HepG2 (cell line): Measurements from ENCODE around the gene HDAC4. TPM values are rescaled to one million over a fixed set of nuclear protein-coding genes. Genes with fewer than 3 reads are reported as not detected.
A peak's percentile ranks its signal among the peaks of the same experiment; 100 is the strongest.

Experiments used
- ATAC-seq: fragments of 200-7000 bp; cut with Tn5 transposase; 3 replicates; pipeline ENCODE4 v1.9.1; 2020; ENCODE audit warnings: mild to moderate bottlenecking, moderate library complexity
- BruUV-seq: library from RNA; stranded (reverse); fragments of 400-500 nt; replicated peaks from 2 replicates; lab custom pipeline; 2021; lab: Mats Ljungman, UMichigan
- CTCF ChIA-PET: fragments of 300-600 bp; formaldehyde crosslinking; extraction: SDS; loops from one replicate; lab custom pipeline; 2021; ENCODE audit warnings: low total read pairs, inconsistent platforms, low intra/inter-chr PET ratio; lab: Yijun Ruan, JAX
- POLR2A ChIA-PET: fragments of 350-600 bp; sonication (Branson Sonifier 250); formaldehyde crosslinking; loops from one replicate; lab custom pipeline; 2020; ENCODE audit warnings: antibody characterized with exemption, inconsistent platforms; lab: Yijun Ruan, JAX
- DNase-seq: peaks from one replicate; pipeline ENCODE4 v3.0.0-alpha.2; 2015; ENCODE audit warnings: low spot score
- FAIRE-seq: peaks from 3 replicates; lab custom pipeline; 2011; peaks lifted over from hg19 to GRCh38; lab: Jason Lieb, UNC
- H2AFZ ChIP-seq: one replicate; pipeline ENCODE4 v1.6.1; 2011; ENCODE audit warnings: low read length, inconsistent platforms
- H3K27ac ChIP-seq: fragments of 300-600 bp; 3 replicates; pipeline ENCODE4 v1.8.0; 2011; ENCODE audit warnings: mixed run types, mild to moderate bottlenecking, mixed read lengths, low read length, inconsistent platforms; ENCODE audit not compliant: insufficient read depth; ENCODE audit errors: extremely low read length
- H3K27me3 ChIP-seq, 2 experiments: fragments of 200-600 bp in 1 of 2; 2 replicates in 1 of 2; 3 replicates in 1 of 2; pipeline versions ENCODE4 v1.6.0 to v1.8.0; 2011; ENCODE audit warnings: low read length in 2 of 2, mild to moderate bottlenecking in 2 of 2, moderate library complexity in 2 of 2, inconsistent platforms in 1 of 2; ENCODE audit not compliant: insufficient read depth in 2 of 2, control insufficient read depth in 1 of 2
- H3K36me3 ChIP-seq, 2 experiments: fragments of 200-600 bp in 1 of 2; replicated peaks in 1 of 2; 2 replicates in 1 of 2; 3 replicates in 1 of 2; pipeline versions ENCODE4 v1.5.1 to v1.8.0; 2011; ENCODE audit warnings: low read length in 2 of 2, inconsistent platforms in 1 of 2; ENCODE audit not compliant: insufficient read depth in 2 of 2, control insufficient read depth in 1 of 2
- H3K4me1 ChIP-seq: 2 replicates; pipeline ENCODE4 v1.5.1; 2012; ENCODE audit warnings: low read length, inconsistent platforms; ENCODE audit not compliant: insufficient read depth
- H3K4me2 ChIP-seq: 2 replicates; pipeline ENCODE4 v1.6.0; 2011; ENCODE audit warnings: low read depth, low read length, inconsistent platforms
- H3K4me3 ChIP-seq, 3 experiments: fragments of 200-600 bp in 1 of 3; sonication (generic), shearing (Covaris generic) in 1 of 3; replicated peaks in 1 of 3; 2 replicates each; pipeline ENCODE4 v1.5.1; 2011 to 2016; ENCODE audit warnings: low read length in 3 of 3, inconsistent platforms in 2 of 3, low read depth in 2 of 3, mild to moderate bottlenecking in 2 of 3, control low read depth in 1 of 3, mixed read lengths in 1 of 3; ENCODE audit not compliant: insufficient read depth in 1 of 3
- H3K79me2 ChIP-seq: one replicate; pipeline ENCODE4 v1.6.1; 2011; ENCODE audit warnings: low read length, inconsistent platforms; ENCODE audit not compliant: insufficient read depth
- H3K9ac ChIP-seq: 2 replicates; pipeline ENCODE4 v1.6.0; 2011; ENCODE audit warnings: mild to moderate bottlenecking, low read depth, low read length, inconsistent platforms; ENCODE audit not compliant: insufficient read depth
- H3K9me3 ChIP-seq: 2 replicates; pipeline ENCODE4 v1.5.1; 2012; ENCODE audit warnings: mild to moderate bottlenecking, low read length
- H4K20me1 ChIP-seq: 2 replicates; pipeline ENCODE4 v1.6.0; 2011; ENCODE audit warnings: inconsistent platforms, mild to moderate bottlenecking, low read length, moderate library complexity; ENCODE audit not compliant: insufficient read depth
- AGO2 ChIP-seq: fragments of 200-400 bp; formaldehyde crosslinking; optimal IDR thresholded peaks from 2 replicates; pipeline ENCODE3; 2017; ENCODE audit warnings: mild to moderate bottlenecking, low read depth, low read length, moderate library complexity
- CEBPG ChIP-seq: IDR thresholded peaks from 2 replicates; pipeline ENCODE4 v1.6.1; 2016
- JUN ChIP-seq: sonication (generic); formaldehyde crosslinking; IDR thresholded peaks from 2 replicates; pipeline ENCODE4 v1.4.0; 2020; ENCODE audit warnings: mild to moderate bottlenecking, missing genetic modification reagents
- RNF2 ChIP-seq: fragments of 450-650 bp; conservative IDR thresholded peaks from 2 replicates; pipeline ENCODE4 v1.6.1; 2016; ENCODE audit warnings: low read depth
- ZKSCAN8 ChIP-seq: IDR thresholded peaks from 2 replicates; pipeline ENCODE4 v1.6.1; 2016; ENCODE audit warnings: borderline replicate concordance, missing genetic modification reagents, missing compliant biosample characterization
- WGBS: methylation state at CpG from one replicate; pipeline ENCODE4 v1.1.6; 2017; ENCODE audit warnings: low lambda C conversion rate; 5-methylcytosine and 5-hydroxymethylcytosine counted together
- in situ Hi-C: cut with HindIII; loops from 2 replicates; pipeline ENCODE4 v1.10.0; 2017; ENCODE audit warnings: low pct_unique_long_range_greater_than_20kb; ENCODE audit not compliant: extremely low pct_ligation_motif_present
- intact Hi-C: fragments of 100-400 bp; cut with micrococcal nuclease; formaldehyde crosslinking; loops from one replicate; pipeline ENCODE4 v1.10.0; 2022; ENCODE audit not compliant: unreplicated experiment
- polyA plus RNA-seq, 8 experiments: library from polyadenylated mRNA; depleted of rRNA in 3 of 8; stranded (reverse) in 7 of 8; unstranded in 1 of 8; fragments of >200 nt; fragmentation: Illumina TruSeq in 4 of 8; extraction: Trizol in 4 of 8; gene quantifications; 2 replicates each; pipeline versions ENCODE4 v1.2.1 to v1.2.3, GENCODE V29; 2011 to 2016; ENCODE audit warnings: low read depth in 4 of 8, missing spikeins in 1 of 8, mixed read lengths in 1 of 8; ENCODE audit not compliant: insufficient read depth in 1 of 8
- total RNA-seq, 5 experiments: library from RNA; depleted of rRNA; stranded (reverse); fragments of >200 nt; fragmentation: Illumina TruSeq; extraction: Trizol; gene quantifications; 2 replicates each; pipeline ENCODE4 v1.2.3, GENCODE V29; 2016; ENCODE audit warnings: low read depth in 1 of 5

Gene HDAC4
- total and polyA plus RNA-seq, 2 of the 13 experiments (the other 11 are each of a cell fraction or from before 2014, with no cell fraction given) = 10.1 to 11.5 TPM

- ATAC-seq (no peak), FAIRE-seq (no peak), DNase-seq (no peak)
- intact Hi-C loops (no loop called here), in situ Hi-C loops (no loop called here)
- WGBS = 98% methylated on average over 27 of the region's 27 CpGs
- no peak overlapping the region for H3K4me2 ChIP-seq
- H3K36me3 ChIP-seq = peaks cover 2 to 26% of the 10 kb centered on the region in 2 experiments; a peak in 3 of 5 replicates
- H2AFZ ChIP-seq = no peak overlapping the region
- no peak overlapping the region for H3K27ac ChIP-seq
- TF ChIP-seq AGO2 = peak; percentile 55
- no peak for TF ChIP-seq JUN (CRISPR knock-in tag)
- H3K9ac ChIP-seq = no peak overlapping the region
- H3K4me1 ChIP-seq = no peaks in the 10 kb centered on the region
- H3K4me3 ChIP-seq = no peak overlapping the region
- no peaks in the 10 kb centered on the region for H3K79me2 ChIP-seq
- no peaks in the 10 kb centered on the region for H4K20me1 ChIP-seq
- BruUV-seq = no TSS peak
- H3K9me3 ChIP-seq = peaks cover 17% of the 10 kb centered on the region
- POLR2A ChIA-PET = no interaction called here
- CTCF ChIA-PET = no interaction called here
- no peaks in the 10 kb centered on the region for H3K27me3 ChIP-seq
These were observed 231.3 kb downstream of the HDAC4 start for GRCh38 chr2:239169311-239170048.

- Histone ChIP-seq H3K36me3 (peaks cover 3 to 21% of the 10 kb centered on the region in 2 experiments; a peak in 3 of 5 replicates), H3K9ac (no peak overlapping the region), H3K79me2 (no peaks in the 10 kb centered on the region), H3K9me3 (peaks cover 17% of the 10 kb centered on the region), H3K4me3 (no peak overlapping the region), H3K4me1 (no peaks in the 10 kb centered on the region), H3K27ac (no peak overlapping the region), H3K27me3 (no peaks in the 10 kb centered on the region), H3K4me2 (no peak overlapping the region), H2AFZ (no peak overlapping the region), H4K20me1 (no peaks in the 10 kb centered on the region)
- DNase-seq (no peak), FAIRE-seq (no peak), ATAC-seq (no peak)
- CTCF ChIA-PET = no interaction called here
- 98% methylated on average over 22 of the region's 22 CpGs for WGBS
- POLR2A ChIA-PET = no interaction called here
- TF ChIP-seq CEBPG (CRISPR knock-in tag) (no peak), ZKSCAN8 (no peak), RNF2 (no peak)
- no TSS peak for BruUV-seq
- intact Hi-C loops (no loop called here), in situ Hi-C loops (no loop called here)
These were observed 232.2 kb downstream of the HDAC4 start for GRCh38 chr2:239168575-239168974.
